ENCODE measurements around the gene SLC30A7.

The SLC30A7 gene

DNA sequence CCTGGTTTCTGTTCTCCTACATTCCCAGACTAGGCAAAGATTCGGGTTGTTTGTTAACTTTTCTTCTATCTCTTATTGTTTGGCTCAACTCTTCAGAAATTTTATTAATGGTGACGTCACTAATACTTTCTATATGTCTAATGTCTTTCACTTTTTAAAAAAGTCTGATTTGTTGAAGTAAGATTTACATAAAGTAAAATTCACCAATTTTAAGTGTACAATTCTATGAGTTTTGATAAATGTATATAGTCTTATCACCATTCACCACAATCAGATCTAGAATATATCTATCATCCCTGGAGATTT is 29.0 kb upstream of the SLC30A7 start:
- TF ChIP-seq, protein P1, sequence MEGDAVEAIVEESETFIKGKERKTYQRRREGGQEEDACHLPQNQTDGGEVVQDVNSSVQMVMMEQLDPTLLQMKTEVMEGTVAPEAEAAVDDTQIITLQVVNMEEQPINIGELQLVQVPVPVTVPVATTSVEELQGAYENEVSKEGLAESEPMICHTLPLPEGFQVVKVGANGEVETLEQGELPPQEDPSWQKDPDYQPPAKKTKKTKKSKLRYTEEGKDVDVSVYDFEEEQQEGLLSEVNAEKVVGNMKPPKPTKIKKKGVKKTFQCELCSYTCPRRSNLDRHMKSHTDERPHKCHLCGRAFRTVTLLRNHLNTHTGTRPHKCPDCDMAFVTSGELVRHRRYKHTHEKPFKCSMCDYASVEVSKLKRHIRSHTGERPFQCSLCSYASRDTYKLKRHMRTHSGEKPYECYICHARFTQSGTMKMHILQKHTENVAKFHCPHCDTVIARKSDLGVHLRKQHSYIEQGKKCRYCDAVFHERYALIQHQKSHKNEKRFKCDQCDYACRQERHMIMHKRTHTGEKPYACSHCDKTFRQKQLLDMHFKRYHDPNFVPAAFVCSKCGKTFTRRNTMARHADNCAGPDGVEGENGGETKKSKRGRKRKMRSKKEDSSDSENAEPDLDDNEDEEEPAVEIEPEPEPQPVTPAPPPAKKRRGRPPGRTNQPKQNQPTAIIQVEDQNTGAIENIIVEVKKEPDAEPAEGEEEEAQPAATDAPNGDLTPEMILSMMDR (conservative IDR thresholded peaks at IDR 0.05; ENCODE audit: low read depth, low read length): no peak
- H3K27ac ChIP-seq: no peak overlapping the region
- no peaks in the 10 kb centered on the region for H4K20me1 ChIP-seq (ENCODE audit: insufficient read depth)
- H3K9ac ChIP-seq: no peak overlapping the region
- H2AFZ ChIP-seq (ENCODE audit: low read depth): no peak overlapping the region
- H3K27me3 ChIP-seq (ENCODE audit: insufficient read depth, low read depth): no peaks in the 10 kb centered on the region
- H3K4me1 ChIP-seq (ENCODE audit: low read depth, poor library complexity, severe bottlenecking): no peaks in the 10 kb centered on the region
- H3K4me2 ChIP-seq: no peak overlapping the region
- H3K4me3 ChIP-seq (IDR thresholded peaks at IDR 0.05; ENCODE audit: insufficient read depth, low read depth, low read length): no peak overlapping the region
- no peaks in the 10 kb centered on the region for H3K79me2 ChIP-seq (ENCODE audit: insufficient read depth, low read depth)
- no peaks in the 10 kb centered on the region for H3K36me3 ChIP-seq (ENCODE audit: insufficient read depth)

- H2AFZ ChIP-seq (ENCODE audit: low read depth): no peak overlapping the region
- H3K4me2 ChIP-seq: 0 out of 2 replicates have a peak overlapping the region, but pooled peaks have one; percentile 25
- H3K4me1 ChIP-seq (ENCODE audit: low read depth, poor library complexity, severe bottlenecking): no peaks in the 10 kb centered on the region
- no peaks in the 10 kb centered on the region for H3K79me2 ChIP-seq (ENCODE audit: insufficient read depth, low read depth)
- no peak overlapping the region for H3K27ac ChIP-seq
- no peak overlapping the region for H3K4me3 ChIP-seq (IDR thresholded peaks at IDR 0.05; ENCODE audit: insufficient read depth, low read depth, low read length)
- no peaks in the 10 kb centered on the region for H4K20me1 ChIP-seq (ENCODE audit: insufficient read depth)
- H3K27me3 ChIP-seq (ENCODE audit: insufficient read depth, low read depth): no peaks in the 10 kb centered on the region
- TF ChIP-seq, protein P1 (conservative IDR thresholded peaks at IDR 0.05; ENCODE audit: low read depth, low read length): peak; percentile 72
- no peak overlapping the region for H3K9ac ChIP-seq
- H3K36me3 ChIP-seq (ENCODE audit: insufficient read depth): no peaks in the 10 kb centered on the region
These were observed 27.4 kb upstream of the SLC30A7 start for GRCh38 chr1:100868364-100868995.

DNA sequence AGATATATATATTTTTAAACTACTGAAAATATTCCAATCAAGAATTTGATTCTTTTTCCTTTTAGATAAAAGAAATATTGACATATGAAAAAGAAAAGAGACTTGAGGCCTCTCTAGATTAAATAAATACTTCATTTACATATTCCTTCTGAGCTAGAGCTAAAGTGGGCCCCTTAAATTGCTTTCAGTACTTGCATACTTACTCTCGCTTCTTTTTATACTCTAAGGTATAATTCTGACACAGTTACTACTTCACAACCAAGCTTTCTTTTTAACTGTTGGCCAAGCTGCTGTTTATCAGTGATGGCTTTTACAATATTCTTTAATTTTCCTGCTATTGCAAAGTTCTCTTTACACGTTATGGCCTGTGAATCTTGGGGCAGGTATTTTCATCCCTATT is 25.9 kb upstream of the SLC30A7 start:
- H3K36me3 ChIP-seq (ENCODE audit: insufficient read depth): no peaks in the 10 kb centered on the region
- H3K4me2 ChIP-seq: no peak overlapping the region
- TF ChIP-seq, protein P1 (conservative IDR thresholded peaks at IDR 0.05; ENCODE audit: low read depth, low read length): no peak

GRCh38 chr1:100874433-100874832 is 21.5 kb upstream of the SLC30A7 start:
- no peak overlapping the region for H3K27ac ChIP-seq
- no peak overlapping the region for H3K4me2 ChIP-seq
- H2AFZ ChIP-seq (ENCODE audit: low read depth): no peak overlapping the region
- TF ChIP-seq, protein P1 (conservative IDR thresholded peaks at IDR 0.05; ENCODE audit: low read depth, low read length): no peak
- H3K27me3 ChIP-seq (ENCODE audit: insufficient read depth, low read depth): no peaks in the 10 kb centered on the region
- H3K79me2 ChIP-seq (ENCODE audit: insufficient read depth, low read depth): no peaks in the 10 kb centered on the region
- no peaks in the 10 kb centered on the region for H3K36me3 ChIP-seq (ENCODE audit: insufficient read depth)
- H3K4me1 ChIP-seq (ENCODE audit: low read depth, poor library complexity, severe bottlenecking): no peaks in the 10 kb centered on the region
- H3K9ac ChIP-seq: no peak overlapping the region
- no peak overlapping the region for H3K4me3 ChIP-seq (IDR thresholded peaks at IDR 0.05; ENCODE audit: insufficient read depth, low read depth, low read length)
- H4K20me1 ChIP-seq (ENCODE audit: insufficient read depth): no peaks in the 10 kb centered on the region

More for the DNA sequence above, 25.9 kb upstream of the SLC30A7 start:
- Histone ChIP-seq H2AFZ (ENCODE audit: low read depth) (no peak overlapping the region), H3K27ac (no peak overlapping the region), H3K9ac (no peak overlapping the region), H3K27me3 (ENCODE audit: insufficient read depth, low read depth) (no peaks in the 10 kb centered on the region), H3K4me1 (ENCODE audit: low read depth, poor library complexity, severe bottlenecking) (no peaks in the 10 kb centered on the region), H4K20me1 (ENCODE audit: insufficient read depth) (no peaks in the 10 kb centered on the region), H3K4me3 (IDR thresholded peaks at IDR 0.05; ENCODE audit: insufficient read depth, low read depth, low read length) (no peak overlapping the region), H3K79me2 (ENCODE audit: insufficient read depth, low read depth) (no peaks in the 10 kb centered on the region)

All from KMS-11 (cell line).